Stomach (tissue), 9 donors: ENCODE data around the gene MAN2C1. TPM values are rescaled to one million over a fixed set of nuclear protein-coding genes. Genes with fewer than 3 reads are reported as not detected.

Source experiments
- DNase-seq, 2 donors: peaks; one replicate each; pipeline versions ENCODE4 v3.0.0 to v3.0.0-alpha.2; 2013 to 2019
- H3K27ac ChIP-seq, 5 donors: fragments of 200-600 bp in 4 of 5; sonication (generic) in 4 of 5; one replicate each; pipeline ENCODE4 v1.5.1; 2013 to 2019; ENCODE audit warnings: mild to moderate bottlenecking in 1 of 5, moderate library complexity in 1 of 5
- H3K27me3 ChIP-seq, 3 donors: fragments of 200-600 bp; sonication (generic); one replicate each; pipeline ENCODE4 v1.5.1; 2017 to 2019; ENCODE audit warnings: mixed run types in 1 of 3
- H3K36me3 ChIP-seq, 4 donors: fragments of 200-600 bp; sonication (generic); 1 replicate in 3 of 4; 2 replicates in 1 of 4; pipeline ENCODE4 v1.5.1; 2016 to 2019
- H3K4me1 ChIP-seq, 4 donors: fragments of 200-600 bp; sonication (generic); one replicate each; pipeline ENCODE4 v1.5.1; 2016 to 2019
- H3K4me3 ChIP-seq, 4 donors: fragments of 200-600 bp; sonication (generic) in 3 of 4; one replicate each; pipeline ENCODE4 v1.5.1; 2016 to 2019; ENCODE audit warnings: mild to moderate bottlenecking in 1 of 4
- H3K9me3 ChIP-seq, 4 donors: fragments of 200-600 bp; sonication (generic); one replicate each; pipeline ENCODE4 v1.5.1; 2016 to 2019
- CTCF ChIP-seq, 7 experiments: fragments of 450-650 bp in 4 of 7; fragments of 200-600 bp in 3 of 7; sonication (generic) in 3 of 7; IDR thresholded peaks; one replicate each; pipeline ENCODE4 v1.5.1; 2016 to 2019; ENCODE audit warnings: antibody characterized with exemption in 7 of 7, control low read depth in 2 of 7, mild to moderate bottlenecking in 1 of 7
- EP300 ChIP-seq: sonication (generic); formaldehyde crosslinking; IDR thresholded peaks from one replicate; pipeline ENCODE4 v1.6.1; 2017; ENCODE audit warnings: antibody characterized with exemption
- POLR2A ChIP-seq, 4 donors: fragments of 450-650 bp; IDR thresholded peaks; one replicate each; pipeline ENCODE4 v1.6.1; 2016; ENCODE audit warnings: antibody characterized with exemption in 4 of 4, control low read depth in 2 of 4, mild to moderate bottlenecking in 1 of 4, moderate library complexity in 1 of 4
- POLR2AphosphoS5 ChIP-seq, 3 donors: sonication (generic); formaldehyde crosslinking; IDR thresholded peaks; one replicate each; pipeline ENCODE4 v1.6.1; 2016; ENCODE audit warnings: antibody characterized with exemption in 3 of 3
- WGBS, 5 donors: extraction: QIAGEN DNeasy Blood & Tissue Kit in 3 of 5; methylation state at CpG; one replicate each; pipeline versions ENCODE4 v1.1.5 to v1.1.7; 2013 to 2018; 5-methylcytosine and 5-hydroxymethylcytosine counted together
- intact Hi-C: fragments of 100-400 bp; cut with DNase I; formaldehyde crosslinking; loops from one replicate; pipeline ENCODE4 v1.15.1; 2023; ENCODE audit warnings: low total_unique reads
- polyA plus RNA-seq, 3 donors: library from polyadenylated mRNA; stranded (reverse); fragments of 200-250 nt; gene quantifications; one replicate each; pipeline ENCODE4 v1.2.3, GENCODE V29; 2013
- total RNA-seq, 5 donors: library from RNA; depleted of rRNA; stranded (reverse); fragments of >200 nt; gene quantifications; one replicate each; pipeline versions ENCODE4 v1.1.0 to v1.2.3, GENCODE V29; 2014 to 2016
- donor health status: healthy with polysubstance abuse.
- donor health status: Bipolar disorder and iron deficiency.
- donor health status: healthy.

Gene MAN2C1
- total and polyA plus RNA-seq, 8 donors: 103 to 629 (median 262) TPM

- Histone ChIP-seq H3K27me3 (no peaks in the 10 kb centered on the region), H3K27ac (no peak overlapping the region), H3K4me3 (no peak overlapping the region), H3K4me1 (peaks cover 0 to 5% (median 1%) of the 10 kb centered on the region in 4 donors), H3K9me3 (no peaks in the 10 kb centered on the region), H3K36me3 (peaks cover 45 to 69% (median 68%) of the 10 kb centered on the region in 4 donors)
- WGBS, 5 donors: 86 to 92% (median 90%) methylated on average over 3 to 4 of the region's 4 CpGs
- no peak for DNase-seq
- TF ChIP-seq CTCF (IDR thresholded peaks at IDR 0.05) (no peak), POLR2A (IDR thresholded peaks at IDR 0.05) (no peak), EP300 (no peak), POLR2AphosphoS5 (IDR thresholded peaks at IDR 0.05) (no peak)
- intact Hi-C loops: no loop called here
Observed at GRCh38 chr15:75355369-75355768, 13.0 kb downstream of the MAN2C1 start.

DNA sequence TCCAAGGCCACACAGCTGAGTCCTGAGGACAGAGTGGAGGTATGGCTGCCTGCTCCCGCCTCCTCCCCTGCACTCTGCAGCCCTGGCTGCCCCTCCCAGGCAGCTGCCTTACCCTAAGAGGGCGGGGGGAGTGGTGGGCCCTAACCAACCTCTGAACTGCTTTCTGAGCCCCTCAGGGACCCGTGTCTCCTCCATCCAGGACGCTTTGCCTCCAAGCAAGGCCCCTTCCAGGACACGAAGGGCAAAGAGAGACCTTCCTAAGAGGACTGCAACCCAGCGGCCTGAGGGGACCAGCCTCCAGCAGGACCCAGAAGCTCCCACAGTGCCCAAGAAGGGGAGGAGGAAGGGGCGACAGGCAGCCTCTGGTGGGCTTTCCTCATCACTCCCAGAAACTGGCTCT lies 14.0 kb downstream of the MAN2C1 start:
- Histone ChIP-seq H3K27ac (no peak overlapping the region), H3K36me3 (peaks cover 38 to 60% (median 59%) of the 10 kb centered on the region in 4 donors), H3K27me3 (no peaks in the 10 kb centered on the region), H3K4me3 (no peak overlapping the region), H3K9me3 (no peaks in the 10 kb centered on the region), H3K4me1 (peaks cover under 1 to 14% (median 10%) of the 10 kb centered on the region in 4 donors)
- intact Hi-C loops: no loop called here
- TF ChIP-seq CTCF (IDR thresholded peaks at IDR 0.05): no peak
- TF ChIP-seq EP300: no peak
- TF ChIP-seq POLR2AphosphoS5 (IDR thresholded peaks at IDR 0.05): no peak
- DNase-seq: peak in 1 of 2 donors; percentile 3
- WGBS, 5 donors: 77 to 88% (median 86%) methylated on average over 6 to 7 of the region's 7 CpGs

DNA sequence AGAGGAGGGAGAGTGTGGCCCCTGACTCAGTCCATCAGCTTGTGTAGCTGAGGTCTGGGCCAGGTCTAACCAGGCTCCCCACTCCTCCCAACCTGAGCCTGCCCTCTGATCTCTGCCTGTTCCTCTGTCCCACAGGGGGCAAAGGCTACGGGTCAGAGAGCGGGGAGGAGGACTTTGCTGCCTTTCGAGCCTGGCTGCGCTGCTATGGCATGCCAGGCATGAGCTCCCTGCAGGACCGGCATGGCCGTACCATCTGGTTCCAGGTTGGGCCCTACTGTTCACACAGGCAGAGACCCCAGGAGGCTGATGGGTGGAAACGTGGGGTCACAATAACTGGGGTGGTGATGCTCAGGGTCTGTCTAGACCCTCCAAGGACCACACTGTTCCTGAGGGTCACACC lies 14.8 kb downstream of the MAN2C1 start:
- Histone ChIP-seq H3K9me3 (no peaks in the 10 kb centered on the region), H3K36me3 (peaks cover 30 to 51% (median 51%) of the 10 kb centered on the region in 4 donors), H3K4me1 (peaks cover 9 to 22% (median 18%) of the 10 kb centered on the region in 4 donors), H3K4me3 (no peak overlapping the region), H3K27ac (no peak overlapping the region), H3K27me3 (no peaks in the 10 kb centered on the region)
- WGBS, 5 donors: 74 to 91% (median 81%) methylated on average over 5 to 7 of the region's 7 CpGs
- TF ChIP-seq CTCF (IDR thresholded peaks at IDR 0.05): no peak
- TF ChIP-seq POLR2A (IDR thresholded peaks at IDR 0.05): no peak
- no peak for TF ChIP-seq POLR2AphosphoS5 (IDR thresholded peaks at IDR 0.05)
- TF ChIP-seq EP300: no peak
- intact Hi-C loops: no loop called here
- DNase-seq: no peak

- peaks cover 0 to 9% (median 0%) of the 10 kb centered on the region in 3 donors for H3K27me3 ChIP-seq
- no peaks in the 10 kb centered on the region for H3K9me3 ChIP-seq
- H3K4me3 ChIP-seq: no peak overlapping the region
- H3K4me1 ChIP-seq: peaks cover 14 to 33% (median 26%) of the 10 kb centered on the region in 4 donors
- TF ChIP-seq POLR2AphosphoS5 (IDR thresholded peaks at IDR 0.05): no peak
- no peak for TF ChIP-seq EP300
- TF ChIP-seq POLR2A (IDR thresholded peaks at IDR 0.05): no peak
- TF ChIP-seq CTCF (IDR thresholded peaks at IDR 0.05): no peak
- DNase-seq: no peak
- WGBS, 5 donors: 85 to 90% (median 88%) methylated on average over 11 to 16 of the region's 16 CpGs
- intact Hi-C loops: no loop called here
- H3K36me3 ChIP-seq: peaks cover 22 to 40% (median 39%) of the 10 kb centered on the region in 4 donors
- no peak overlapping the region for H3K27ac ChIP-seq
Observed at GRCh38 chr15:75352186-75353080, 16.0 kb downstream of the MAN2C1 start.
